Hepatocyte (in vitro differentiated cells): Measurements from ENCODE around the gene MAP3K5. TPM values are rescaled to one million over a fixed set of nuclear protein-coding genes. Genes with fewer than 3 reads are reported as not detected.

Experiments used
- DNase-seq: peaks from one replicate; pipeline ENCODE4 v3.0.0-alpha.2; 2016; ENCODE audit warnings: low spot score
- H2AFZ ChIP-seq: fragments of 200-600 bp; sonication (generic); 2 replicates; pipeline ENCODE4 v1.6.0; 2016; ENCODE audit warnings: antibody characterized with exemption, mild to moderate bottlenecking
- H3K27ac ChIP-seq: fragments of 200-600 bp; sonication (generic); 2 replicates; pipeline ENCODE4 v1.5.1; 2016; ENCODE audit warnings: mild to moderate bottlenecking
- H3K27me3 ChIP-seq: fragments of 200-600 bp; sonication (generic); 2 replicates; pipeline ENCODE4 v1.6.1; 2016
- H3K36me3 ChIP-seq: fragments of 200-600 bp; sonication (generic); replicated peaks from 2 replicates; pipeline ENCODE4 v1.5.1; 2016; ENCODE audit warnings: low read depth; ENCODE audit not compliant: insufficient read depth
- H3K4me1 ChIP-seq: fragments of 200-600 bp; sonication (generic); 2 replicates; pipeline ENCODE4 v1.5.1; 2016; ENCODE audit warnings: mild to moderate bottlenecking, moderate library complexity; ENCODE audit not compliant: insufficient read depth
- H3K4me2 ChIP-seq: fragments of 200-600 bp; sonication (generic); 2 replicates; pipeline ENCODE4 v1.6.0; 2016
- H3K4me3 ChIP-seq: fragments of 200-600 bp; sonication (generic); 2 replicates; pipeline ENCODE4 v1.5.1; 2016; ENCODE audit warnings: mild to moderate bottlenecking
- H3K79me2 ChIP-seq: fragments of 200-600 bp; sonication (generic); 2 replicates; pipeline ENCODE4 v1.6.0; 2017; ENCODE audit warnings: mild to moderate bottlenecking
- H3K9me2 ChIP-seq: fragments of 200-600 bp; sonication (generic); replicated peaks from 2 replicates; pipeline ENCODE4 v1.6.0; 2017; ENCODE audit warnings: mild to moderate bottlenecking; ENCODE audit not compliant: insufficient read depth
- H3K9me3 ChIP-seq: fragments of 200-600 bp; sonication (generic); 2 replicates; pipeline ENCODE4 v1.5.1; 2016; ENCODE audit warnings: low read depth, mild to moderate bottlenecking
- H4K20me1 ChIP-seq: fragments of 200-600 bp; sonication (generic); 2 replicates; pipeline ENCODE4 v1.6.0; 2016; ENCODE audit warnings: mild to moderate bottlenecking; ENCODE audit not compliant: insufficient read depth, poor library complexity, severe bottlenecking
- EZH2 ChIP-seq: fragments of 200-600 bp; sonication (generic); IDR thresholded peaks from 2 replicates; pipeline ENCODE4 v1.6.1; 2016; ENCODE audit warnings: antibody characterized with exemption, mild to moderate bottlenecking, borderline replicate concordance
- EZH2phosphoT487 ChIP-seq: fragments of 200-600 bp; sonication (generic); IDR thresholded peaks from one replicate; pipeline ENCODE4 v1.6.1; 2018; ENCODE audit warnings: antibody characterized with exemption, mild to moderate bottlenecking, low read depth, moderate library complexity; ENCODE audit not compliant: unreplicated experiment, severe bottlenecking
- WGBS: methylation state at CpG from one replicate; pipeline ENCODE4 v1.1.6; 2016; ENCODE audit warnings: low lambda C conversion rate; ENCODE audit errors: missing lambda C conversion rate; 5-methylcytosine and 5-hydroxymethylcytosine counted together
- polyA plus RNA-seq: library from polyadenylated mRNA; unstranded; fragments of >200 nt; fragmentation: Nextera tagmentation; extraction: Ambion mirVana; gene quantifications from 2 replicates; pipeline ENCODE4 v1.2.1, GENCODE V29; 2016
- total RNA-seq: library from RNA; depleted of rRNA; stranded (reverse); fragments of >200 nt; gene quantifications from 2 replicates; pipeline ENCODE4 v1.2.3, GENCODE V29; 2014
- TF ChIP-seq, protein P1 (sequence below): fragments of 200-600 bp; sonication (generic); IDR thresholded peaks from 2 replicates; pipeline ENCODE4 v1.5.1; 2016; ENCODE audit warnings: antibody characterized with exemption, mild to moderate bottlenecking; ENCODE audit not compliant: poor library complexity

MAP3K5 gene
- total and polyA plus RNA-seq, 2 experiments from 2014 or later: 2.2 to 5.9 TPM

DNA sequence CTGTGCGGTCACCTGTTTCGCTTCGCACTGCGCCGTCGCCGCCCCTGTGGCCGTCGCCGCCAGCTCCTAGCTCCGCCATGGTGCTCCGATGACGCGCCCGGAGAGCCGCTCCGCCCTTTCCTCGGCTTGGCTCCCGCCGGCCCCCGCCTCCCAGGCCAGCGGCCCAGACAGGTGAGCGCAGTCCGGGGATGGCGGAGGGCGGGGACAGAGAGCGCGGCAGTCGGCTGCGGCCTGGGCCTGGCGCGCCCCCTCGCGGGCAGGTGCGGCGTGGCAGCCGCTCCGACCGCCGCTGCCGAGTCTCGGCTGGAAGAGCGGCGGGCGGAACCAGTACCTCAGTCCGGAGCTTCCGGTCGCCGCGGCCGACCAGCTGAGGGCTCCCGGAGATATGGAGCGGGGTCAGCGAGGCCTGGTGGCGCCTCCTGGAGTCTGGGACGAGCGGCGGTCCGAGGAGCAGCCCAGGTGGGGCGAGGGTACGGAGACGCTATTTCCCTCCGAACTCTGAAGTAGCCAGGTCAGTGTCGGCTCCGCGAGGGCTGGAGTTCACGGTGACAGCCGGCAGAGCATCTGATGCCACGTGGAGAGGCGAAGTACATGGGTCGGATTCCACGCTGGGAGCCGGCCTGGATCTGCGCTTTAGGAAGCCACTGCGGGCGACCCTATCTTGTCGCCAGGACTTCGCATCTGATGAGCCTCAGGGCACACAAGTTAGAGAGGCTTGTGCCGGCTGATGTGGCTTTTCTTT is 241.8 kb downstream of the MAP3K5 start, which contains the start of gene MAP7:
MAP7 (minus strand) TSS at position 93 of the 742 bp plus-strand sequence; CDS start at position 79, 14 bp downstream.
- peak within 1 kb of the TSS; percentile 68 for H3K4me3 ChIP-seq
- peak within 1 kb of the TSS; percentile 95 for H3K4me2 ChIP-seq
- no peaks in the 10 kb centered on the region for H3K9me2 ChIP-seq
- peak within 1 kb of the TSS; percentile 95 for H3K27ac ChIP-seq
- H2AFZ ChIP-seq: peak within 1 kb of the TSS; percentile 94
- H3K4me1 ChIP-seq: no peaks in the 10 kb centered on the region
- TF ChIP-seq, protein P1, sequence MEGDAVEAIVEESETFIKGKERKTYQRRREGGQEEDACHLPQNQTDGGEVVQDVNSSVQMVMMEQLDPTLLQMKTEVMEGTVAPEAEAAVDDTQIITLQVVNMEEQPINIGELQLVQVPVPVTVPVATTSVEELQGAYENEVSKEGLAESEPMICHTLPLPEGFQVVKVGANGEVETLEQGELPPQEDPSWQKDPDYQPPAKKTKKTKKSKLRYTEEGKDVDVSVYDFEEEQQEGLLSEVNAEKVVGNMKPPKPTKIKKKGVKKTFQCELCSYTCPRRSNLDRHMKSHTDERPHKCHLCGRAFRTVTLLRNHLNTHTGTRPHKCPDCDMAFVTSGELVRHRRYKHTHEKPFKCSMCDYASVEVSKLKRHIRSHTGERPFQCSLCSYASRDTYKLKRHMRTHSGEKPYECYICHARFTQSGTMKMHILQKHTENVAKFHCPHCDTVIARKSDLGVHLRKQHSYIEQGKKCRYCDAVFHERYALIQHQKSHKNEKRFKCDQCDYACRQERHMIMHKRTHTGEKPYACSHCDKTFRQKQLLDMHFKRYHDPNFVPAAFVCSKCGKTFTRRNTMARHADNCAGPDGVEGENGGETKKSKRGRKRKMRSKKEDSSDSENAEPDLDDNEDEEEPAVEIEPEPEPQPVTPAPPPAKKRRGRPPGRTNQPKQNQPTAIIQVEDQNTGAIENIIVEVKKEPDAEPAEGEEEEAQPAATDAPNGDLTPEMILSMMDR: peak; percentile 89
- TF ChIP-seq EZH2: no peak
- 1% methylated on average over 71 of the region's 79 CpGs for WGBS
- DNase-seq: peak; percentile 96
- no peaks in the 10 kb centered on the region for H3K36me3 ChIP-seq
- no peaks in the 10 kb centered on the region for H3K9me3 ChIP-seq
- H4K20me1 ChIP-seq: peaks cover 6% of the 10 kb centered on the region
- peaks cover 11% of the 10 kb centered on the region for H3K27me3 ChIP-seq
- peaks cover 39% of the 10 kb centered on the region for H3K79me2 ChIP-seq

DNA sequence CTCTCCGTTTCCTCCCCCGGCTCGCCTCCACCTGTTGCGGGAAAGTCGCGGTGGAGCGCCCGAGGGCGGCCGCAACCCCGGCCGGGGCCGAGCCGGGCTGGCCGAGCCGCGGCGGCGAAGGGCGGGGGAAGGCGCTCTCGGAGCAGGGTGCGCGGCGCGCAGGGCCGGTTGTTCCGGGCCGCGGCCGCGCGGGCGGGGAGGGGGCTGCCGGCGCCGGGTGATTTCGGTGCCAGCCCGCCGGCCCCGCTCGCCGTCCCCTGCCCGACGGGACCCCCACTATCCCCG is 242.3 kb downstream of the MAP3K5 start:
- TF ChIP-seq EZH2 (no peak), EZH2phosphoT487 (no peak)
- TF ChIP-seq, protein P1: no peak
- WGBS: 0% methylated on average over 38 of the region's 46 CpGs
- H2AFZ ChIP-seq: peak overlapping the region; percentile 94

GRCh38 chr6:136549300-136550044 is 242.8 kb downstream of the MAP3K5 start:
- H3K79me2 ChIP-seq: peaks cover 50% of the 10 kb centered on the region
- H3K27me3 ChIP-seq: peaks cover 11% of the 10 kb centered on the region
- peak; percentile 60 for DNase-seq
- peak overlapping the region; percentile 68 for H3K4me3 ChIP-seq
- H3K4me2 ChIP-seq: peak overlapping the region; percentile 95
- no peaks in the 10 kb centered on the region for H3K9me2 ChIP-seq
- peak overlapping the region; percentile 77 for H2AFZ ChIP-seq
- no peaks in the 10 kb centered on the region for H3K9me3 ChIP-seq
- peak overlapping the region; percentile 95 for H3K27ac ChIP-seq
- no peaks in the 10 kb centered on the region for H3K36me3 ChIP-seq
- TF ChIP-seq, protein P1: no peak
- TF ChIP-seq EZH2phosphoT487 (no peak), EZH2 (peak; percentile 59)
- under 1% methylated on average over 18 of the region's 42 CpGs for WGBS
- H3K4me1 ChIP-seq: no peaks in the 10 kb centered on the region
- peaks cover 6% of the 10 kb centered on the region for H4K20me1 ChIP-seq

More for the DNA sequence above, 242.3 kb downstream of the MAP3K5 start:
- Histone ChIP-seq H3K27ac (peak overlapping the region; percentile 95), H3K9me3 (no peaks in the 10 kb centered on the region), H3K9me2 (no peaks in the 10 kb centered on the region), H3K4me3 (peak overlapping the region; percentile 68), H3K79me2 (peaks cover 44% of the 10 kb centered on the region), H3K4me1 (no peaks in the 10 kb centered on the region), H3K36me3 (no peaks in the 10 kb centered on the region), H4K20me1 (peaks cover 6% of the 10 kb centered on the region), H3K4me2 (peak overlapping the region; percentile 95), H3K27me3 (peaks cover 11% of the 10 kb centered on the region)
- DNase-seq: no peak
